GM18507 (cell line): ENCODE measurements around the gene PRSS53.
"Not testable (repeated sequence)": the region's sequence is repeated elsewhere in the genome, so short reads cannot be mapped to it uniquely, and the experiment has no call there.

Source experiments
- DNase-seq: peaks from one replicate; pipeline ENCODE4 v3.0.0; 2011; ENCODE audit warnings: low read depth; ENCODE audit not compliant: insufficient read length; ENCODE audit errors: extremely low spot score
- FAIRE-seq: peaks from 2 replicates; lab custom pipeline; 2011; peaks lifted over from hg19 to GRCh38; lab: Jason Lieb, UNC

Gene PRSS53

DNA sequence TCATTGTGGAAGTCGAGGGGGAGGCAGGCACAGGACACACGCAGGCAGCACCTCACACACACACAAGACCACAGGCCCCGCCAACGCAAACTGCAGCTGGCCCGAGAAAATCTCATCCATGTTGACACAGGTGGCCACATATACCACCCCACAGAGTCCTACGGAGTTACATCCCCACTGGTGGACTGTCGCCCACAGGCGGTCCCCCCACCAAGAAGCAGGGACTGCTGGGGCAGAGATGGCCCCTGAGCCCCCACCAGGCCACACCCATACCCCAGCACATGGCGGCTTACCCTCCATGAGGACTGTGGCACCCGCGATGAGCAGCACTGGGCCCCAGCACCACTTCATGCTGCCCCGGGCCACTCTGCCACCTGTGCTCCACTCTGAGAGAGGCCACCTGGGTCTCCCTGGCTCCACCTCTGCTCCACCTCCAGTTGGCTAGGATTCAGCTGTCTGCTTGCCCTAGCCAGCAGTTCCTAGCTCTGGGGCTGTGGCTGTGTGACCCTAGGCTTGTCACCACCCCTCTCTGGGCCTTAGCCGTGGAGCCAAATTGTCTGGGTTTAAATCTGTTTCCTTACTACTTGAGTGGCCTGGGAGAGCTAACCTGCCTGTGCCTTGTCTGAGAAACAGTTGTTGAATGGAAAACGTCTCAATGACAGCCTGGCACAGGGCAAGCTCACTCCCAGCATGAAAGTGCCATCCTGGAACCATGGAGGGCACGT, at the start of gene PRSS53:
PRSS53 (minus strand) TSS at position 485 of the 725 bp plus-strand sequence; CDS start at position 351, 134 bp downstream.
- DNase-seq (no peak), FAIRE-seq (no peak)

DNA sequence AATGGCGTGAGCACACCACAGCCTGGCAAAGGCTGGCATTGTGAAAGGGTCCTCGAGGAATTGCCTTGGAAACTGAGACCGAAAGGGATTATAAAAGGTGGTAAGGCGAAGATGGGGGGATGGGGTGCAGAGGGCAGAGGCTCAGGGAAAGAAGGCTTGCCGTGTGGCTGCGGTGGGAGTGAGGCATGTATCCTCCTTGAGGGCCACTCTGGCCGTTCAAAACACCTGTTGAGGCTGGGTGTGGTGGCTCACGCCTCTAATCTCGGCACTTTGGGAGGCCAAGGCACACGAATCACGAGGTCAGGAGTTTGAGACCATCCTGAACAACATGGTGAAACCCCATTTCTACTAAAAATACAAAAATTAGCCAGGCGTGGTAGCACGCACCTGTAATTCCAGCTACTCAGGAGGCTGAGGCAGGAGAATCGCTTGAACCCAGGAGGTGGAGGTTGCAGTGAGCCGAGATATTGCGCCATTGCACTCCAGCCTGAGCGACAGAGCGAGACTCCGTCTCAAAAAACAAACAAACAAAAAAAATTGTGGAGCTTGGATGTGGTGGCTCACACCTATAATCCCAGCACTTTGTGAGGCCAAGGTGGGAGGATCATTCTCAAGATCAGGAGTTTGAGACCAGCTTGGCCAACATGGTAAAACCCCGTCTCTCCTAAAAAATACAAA, 48.2 kb upstream of the PRSS53 start:
- not testable (repeated sequence) for FAIRE-seq, DNase-seq

DNA sequence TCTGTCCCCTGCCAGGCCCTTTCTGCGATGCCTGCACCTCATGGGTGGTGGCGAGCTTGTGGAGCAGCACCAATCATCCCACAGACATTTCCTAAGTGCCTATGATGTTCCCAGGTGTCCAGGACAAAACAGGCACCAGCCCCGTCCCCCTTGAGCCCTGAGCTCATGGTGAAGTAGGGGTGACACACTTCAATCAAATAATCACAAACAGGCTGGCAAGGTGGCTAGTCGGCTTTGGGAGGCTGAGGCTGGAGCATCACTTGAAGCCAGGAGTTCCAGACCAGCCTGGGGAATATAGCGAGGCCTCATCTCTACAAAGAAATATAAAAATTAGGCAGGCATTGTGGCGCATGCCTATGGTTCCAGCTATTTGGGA, 47.5 kb upstream of the PRSS53 start:
- FAIRE-seq (no peak), DNase-seq (no peak)

- DNase-seq (no peak), FAIRE-seq (no peak)
These were observed 47.0 kb upstream of the PRSS53 start, which contains the start of gene PRSS8 for GRCh38 chr16:31135535-31136286. PRSS8 (minus strand) TSS chr16:31135727; CDS start chr16:31135498, 229 bp downstream.

DNA sequence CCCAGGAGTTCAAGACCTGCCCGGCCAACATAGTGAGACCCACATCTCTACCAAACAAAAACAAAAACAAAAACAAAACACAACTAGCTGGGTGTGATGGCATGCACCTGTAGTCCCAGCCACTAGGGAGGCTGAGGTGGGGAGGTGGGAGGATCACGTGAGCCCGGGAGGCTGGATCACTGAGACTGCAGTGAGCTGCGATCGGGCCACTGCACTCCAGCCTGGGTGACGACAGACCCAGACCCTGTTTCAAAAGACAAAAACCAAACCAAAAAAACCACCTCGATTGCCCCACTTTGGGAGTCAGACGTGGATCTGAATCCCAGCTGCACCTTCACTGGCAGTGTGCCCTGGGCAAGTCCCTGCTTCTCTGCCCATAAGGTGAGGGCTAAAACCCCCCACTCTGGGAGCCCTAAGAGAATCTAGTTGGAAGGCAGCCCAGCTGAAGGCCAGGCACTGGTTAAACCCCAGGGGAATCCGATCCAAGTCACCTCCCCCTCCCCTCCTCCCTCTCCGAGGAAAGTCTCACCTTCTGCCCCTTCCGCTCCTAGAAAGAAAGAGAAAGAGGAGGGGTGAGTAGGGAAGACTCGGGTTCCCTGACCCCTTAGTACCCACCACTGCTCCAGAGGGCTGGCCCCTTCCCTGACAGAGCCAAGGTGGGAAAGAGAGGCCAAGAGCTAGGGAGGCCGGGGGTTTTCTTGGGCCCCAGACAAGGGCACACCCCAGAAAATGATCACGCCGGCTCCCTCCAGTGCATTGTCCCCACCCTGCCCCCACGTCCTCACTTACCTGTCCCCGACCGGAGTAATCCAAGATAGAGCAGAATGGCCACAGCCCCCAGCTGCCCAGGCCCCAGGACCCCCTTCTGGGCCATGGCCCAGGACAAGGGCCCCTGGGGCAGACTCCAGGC, 46.1 kb upstream of the PRSS53 start:
- FAIRE-seq (no peak), DNase-seq (no peak)

GRCh38 chr16:31134091-31134571, 45.4 kb upstream of the PRSS53 start:
- DNase-seq: no peak
- FAIRE-seq: no peak

DNA sequence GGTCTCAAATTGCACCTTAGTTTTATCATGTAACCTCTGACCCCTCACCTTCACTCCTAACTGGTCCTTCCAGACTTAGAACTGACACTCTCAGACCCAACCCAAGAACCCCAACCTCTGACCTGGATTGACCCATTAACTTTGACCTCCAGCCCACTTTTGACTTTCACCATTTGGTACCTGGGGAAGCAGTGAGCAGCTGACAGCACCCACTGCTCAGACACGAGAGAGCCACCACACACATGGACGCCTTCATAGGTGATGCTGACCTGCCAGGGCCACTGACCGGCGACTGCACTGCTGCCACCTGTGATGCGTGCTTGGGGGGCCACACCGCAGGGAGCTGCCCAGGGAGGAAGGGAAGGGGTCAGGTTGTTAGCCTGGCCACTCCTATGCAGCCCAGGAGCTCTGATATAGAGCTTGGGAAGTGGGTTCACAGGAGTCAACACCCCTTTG, 44.3 kb upstream of the PRSS53 start:
- no peak for FAIRE-seq
- no peak for DNase-seq

DNA sequence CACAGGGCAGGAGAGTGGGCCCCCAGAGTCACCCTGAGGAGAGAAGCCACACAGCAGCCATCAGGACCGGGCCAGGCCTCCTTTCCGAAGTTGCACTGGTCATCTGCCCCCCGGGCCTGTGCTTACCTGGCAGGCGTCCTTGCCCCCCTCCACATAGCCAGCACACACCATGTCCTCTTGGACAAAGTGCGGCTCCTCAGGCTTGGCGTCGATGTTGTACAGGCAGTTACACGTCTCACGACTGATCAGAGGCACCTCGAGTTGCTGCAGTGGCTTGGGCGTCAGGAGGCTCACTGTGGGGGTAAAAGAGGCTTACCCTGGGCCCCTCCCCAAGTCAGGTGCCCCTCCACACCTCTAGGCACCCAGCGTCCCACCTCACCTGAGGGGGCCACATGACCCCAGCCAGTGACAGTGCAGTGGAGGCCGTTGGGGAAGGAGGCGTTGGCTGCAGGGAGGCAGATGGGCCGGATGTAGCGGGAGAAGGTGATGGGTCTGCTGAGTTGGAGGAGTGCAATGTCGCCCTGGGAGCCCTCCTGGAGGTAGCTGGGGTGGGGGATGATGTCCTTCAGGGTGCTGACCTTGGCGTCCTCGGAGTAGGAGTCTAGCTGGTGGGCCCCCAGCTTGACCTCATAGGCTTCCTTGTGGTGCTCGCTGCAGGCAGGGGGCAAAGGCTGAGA, 43.7 kb upstream of the PRSS53 start:
- FAIRE-seq (no peak), DNase-seq (no peak)

- FAIRE-seq: no peak
- DNase-seq: no peak
These were observed 43.1 kb upstream of the PRSS53 start for GRCh38 chr16:31131841-31132271.

DNA sequence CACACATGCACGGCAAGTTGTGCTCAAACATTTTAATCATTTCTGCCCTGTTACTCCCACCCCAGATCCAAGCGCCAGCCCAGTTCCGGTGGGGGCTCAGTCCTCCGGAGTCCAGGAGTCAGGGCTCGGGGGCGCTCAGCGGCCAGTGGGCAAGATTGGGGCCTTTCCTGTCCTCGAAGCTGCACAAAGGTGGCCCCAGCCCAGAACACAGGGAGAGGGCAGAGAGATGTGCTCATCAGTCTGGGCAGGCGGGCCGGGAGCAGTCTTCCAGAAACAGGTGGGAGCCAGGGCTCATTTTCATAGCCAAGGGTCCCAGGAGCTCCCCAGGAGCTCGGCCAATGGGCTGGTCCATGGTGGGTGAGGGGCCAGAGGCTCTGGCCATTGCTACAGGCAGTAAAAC, 42.7 kb upstream of the PRSS53 start:
- no peak for FAIRE-seq
- no peak for DNase-seq

DNA sequence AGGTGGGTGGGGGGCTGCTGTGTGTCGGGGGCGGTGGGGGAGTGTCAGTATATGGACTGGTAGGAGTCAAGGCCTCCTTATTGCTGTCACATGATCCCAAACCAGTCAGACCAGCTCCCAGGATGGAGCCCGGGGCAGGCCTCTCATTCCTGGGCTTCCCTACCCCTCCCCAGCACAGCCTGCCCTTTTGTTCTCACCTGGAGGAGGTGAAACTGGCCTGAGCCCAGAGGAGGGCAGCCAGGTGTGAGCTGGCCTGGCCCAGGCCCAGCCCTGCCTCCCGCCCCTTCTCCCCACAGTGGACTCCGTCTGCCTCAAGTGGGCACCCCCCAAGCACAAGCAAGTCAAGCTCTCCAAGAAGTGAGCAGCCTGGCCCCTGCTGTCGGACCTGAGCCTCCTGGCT, 42.2 kb upstream of the PRSS53 start:
- no peak for DNase-seq
- no peak for FAIRE-seq

- no peak for FAIRE-seq
- no peak for DNase-seq
These were observed 41.7 kb upstream of the PRSS53 start for GRCh38 chr16:31130336-31130891.

GRCh38 chr16:31129568-31130335, 41.0 kb upstream of the PRSS53 start:
- DNase-seq: no peak
- no peak for FAIRE-seq

DNA sequence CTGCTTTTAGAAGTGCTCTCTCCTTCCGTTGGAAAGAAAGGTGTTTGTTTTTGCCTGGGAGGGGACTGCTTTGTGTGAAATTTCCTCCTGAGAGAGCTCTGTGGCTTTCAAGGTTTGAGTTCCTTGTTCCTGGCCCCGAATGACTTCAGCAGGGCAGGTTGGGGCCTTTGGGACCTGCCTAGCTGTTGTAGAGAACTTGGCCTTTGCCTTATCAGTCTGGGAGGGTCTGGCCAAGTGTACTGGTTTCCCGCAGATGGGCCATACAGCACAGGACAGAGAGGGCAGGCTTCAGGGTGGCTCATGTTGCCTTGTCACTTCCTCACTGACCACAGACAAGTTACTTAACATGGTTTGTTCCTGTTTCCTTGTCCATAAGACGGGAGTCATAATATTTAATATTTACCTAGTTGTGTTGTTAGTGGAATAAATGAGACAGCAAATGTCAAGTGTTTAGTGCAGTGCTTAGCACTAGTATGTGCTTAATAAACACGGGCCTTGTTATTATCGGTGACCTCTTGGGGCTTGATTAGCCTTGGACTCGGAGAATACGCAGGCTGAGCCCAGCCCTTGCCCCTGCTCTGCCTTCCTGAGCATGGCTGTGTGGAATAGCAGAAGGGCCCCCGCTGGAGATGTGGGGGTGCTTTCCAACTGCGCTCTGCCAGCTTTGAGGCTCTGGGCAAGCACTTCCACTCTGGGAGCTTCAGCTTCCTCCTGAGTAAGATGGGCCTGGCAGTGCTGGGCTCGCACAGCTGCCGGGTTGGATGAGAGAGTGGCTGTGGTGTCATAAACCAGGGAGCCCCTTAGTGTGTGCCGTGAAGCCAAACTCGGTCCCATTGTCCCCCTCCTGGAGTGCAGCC, 40.2 kb upstream of the PRSS53 start:
- no peak for FAIRE-seq
- DNase-seq: no peak

DNA sequence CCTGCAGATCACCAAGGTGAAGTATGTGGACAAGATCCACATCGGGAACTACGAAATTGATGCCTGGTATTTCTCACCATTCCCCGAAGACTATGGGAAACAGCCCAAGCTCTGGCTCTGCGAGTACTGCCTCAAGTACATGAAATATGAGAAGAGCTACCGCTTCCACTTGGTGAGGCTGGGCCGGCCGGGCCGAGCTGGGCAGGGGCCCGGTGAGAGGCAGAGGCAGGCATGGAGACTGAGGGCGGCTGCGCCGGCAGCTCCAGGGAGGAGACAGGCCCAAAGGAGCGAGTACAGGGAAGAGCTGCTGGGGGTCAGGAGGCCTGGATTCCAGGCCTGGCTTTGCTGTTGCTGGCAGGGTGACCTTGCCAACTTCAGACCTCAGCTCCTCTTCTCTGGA, 38.4 kb upstream of the PRSS53 start:
- FAIRE-seq (no peak), DNase-seq (no peak)

- FAIRE-seq (no peak), DNase-seq (no peak)
These were observed 37.1 kb upstream of the PRSS53 start for GRCh38 chr16:31125844-31126243.

DNA sequence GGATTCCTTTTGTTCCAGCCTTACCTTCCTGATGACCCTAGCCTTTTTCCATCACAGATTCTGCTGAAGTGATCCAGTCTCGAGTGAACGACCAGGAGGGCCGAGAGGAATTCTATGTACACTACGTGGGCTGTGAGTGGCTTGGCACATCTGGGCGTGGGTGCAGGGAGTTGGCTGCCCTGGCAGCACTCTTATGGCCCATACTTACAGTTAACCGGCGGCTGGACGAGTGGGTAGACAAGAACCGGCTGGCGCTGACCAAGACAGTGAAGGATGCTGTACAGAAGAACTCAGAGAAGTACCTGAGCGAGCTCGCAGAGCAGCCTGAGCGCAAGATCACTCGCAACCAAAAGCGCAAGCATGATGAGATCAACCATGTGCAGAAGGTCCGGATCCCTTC, 31.4 kb upstream of the PRSS53 start:
- FAIRE-seq: no peak

More for the DNA sequence above, 31.4 kb upstream of the PRSS53 start:
- no peak for DNase-seq
